Smooth muscle cell (in vitro differentiated cells): ENCODE data around the gene FAM3A. TPM values are rescaled to one million over a fixed set of nuclear protein-coding genes. Genes with fewer than 3 reads are reported as not detected.

ENCODE experiments used
- DNase-seq: peaks from one replicate; lab custom pipeline; 2025; ENCODE audit not compliant: unreplicated experiment; lab: John Stamatoyannopoulos, UW
- H2AFZ ChIP-seq: fragments of 200-600 bp; sonication (generic); 2 replicates; pipeline ENCODE4 v1.6.0; 2016; ENCODE audit warnings: antibody characterized with exemption, low read depth, mild to moderate bottlenecking
- H3F3A ChIP-seq: fragments of 200-600 bp; sonication (generic); 2 replicates; pipeline ENCODE4 v1.6.0; 2017; ENCODE audit warnings: antibody characterized with exemption, low read depth
- H3K27ac ChIP-seq: fragments of 200-600 bp; sonication (generic); 2 replicates; pipeline ENCODE4 v1.5.1; 2016; ENCODE audit warnings: low read depth, mild to moderate bottlenecking
- H3K27me3 ChIP-seq: fragments of 200-600 bp; sonication (generic); 2 replicates; pipeline ENCODE4 v1.6.1; 2016; ENCODE audit warnings: low read depth, mild to moderate bottlenecking
- H3K36me3 ChIP-seq: fragments of 200-600 bp; sonication (generic); 2 replicates; pipeline ENCODE4 v1.5.1; 2016; ENCODE audit warnings: low read depth
- H3K4me1 ChIP-seq: fragments of 200-600 bp; sonication (generic); 2 replicates; pipeline ENCODE4 v1.5.1; 2016; ENCODE audit warnings: low read depth
- H3K4me2 ChIP-seq: fragments of 200-600 bp; sonication (generic); 2 replicates; pipeline ENCODE4 v1.6.0; 2016; ENCODE audit warnings: mild to moderate bottlenecking
- H3K4me3 ChIP-seq: fragments of 200-600 bp; sonication (generic); 2 replicates; pipeline ENCODE4 v1.5.1; 2016; ENCODE audit warnings: mild to moderate bottlenecking
- H3K79me2 ChIP-seq: fragments of 200-600 bp; sonication (generic); 2 replicates; pipeline ENCODE4 v1.6.0; 2016; ENCODE audit warnings: low read depth, mild to moderate bottlenecking
- H3K9ac ChIP-seq: fragments of 200-600 bp; sonication (generic); 2 replicates; pipeline ENCODE4 v1.6.0; 2016; ENCODE audit warnings: low read depth
- H3K9me3 ChIP-seq: fragments of 200-600 bp; sonication (generic); replicated peaks from 2 replicates; pipeline ENCODE4 v1.5.1; 2016; ENCODE audit warnings: low read depth
- H4K20me1 ChIP-seq: fragments of 200-600 bp; sonication (generic); 2 replicates; pipeline ENCODE4 v1.6.0; 2016; ENCODE audit warnings: low read depth
- CTCF ChIP-seq: fragments of 200-600 bp; sonication (generic); IDR thresholded peaks from 2 replicates; pipeline ENCODE4 v1.5.1; 2017; ENCODE audit warnings: borderline replicate concordance, mild to moderate bottlenecking, antibody characterized with exemption; ENCODE audit not compliant: insufficient read depth, poor library complexity, severe bottlenecking
- WGBS: methylation state at CpG from one replicate; pipeline ENCODE4 v1.1.7; 2016; ENCODE audit warnings: low lambda C conversion rate; 5-methylcytosine and 5-hydroxymethylcytosine counted together
- polyA plus RNA-seq: library from polyadenylated mRNA; unstranded; fragments of >200 nt; fragmentation: Nextera tagmentation; extraction: Ambion mirVana; gene quantifications from 2 replicates; pipeline ENCODE4 v1.2.1, GENCODE V29; 2016
- small RNA-seq: library from RNA; depleted of rRNA; stranded (forward); fragments of <200 nt; gene quantifications from one replicate; pipeline ENCODE3, GENCODE V24; 2014
- total RNA-seq: library from RNA; depleted of rRNA; stranded (reverse); fragments of >200 nt; gene quantifications from 2 replicates; pipeline ENCODE4 v1.2.3, GENCODE V29; 2014

The FAM3A gene
- total and polyA plus RNA-seq, 2 experiments from 2014 or later: 13.6 to 49.1 TPM

DNA sequence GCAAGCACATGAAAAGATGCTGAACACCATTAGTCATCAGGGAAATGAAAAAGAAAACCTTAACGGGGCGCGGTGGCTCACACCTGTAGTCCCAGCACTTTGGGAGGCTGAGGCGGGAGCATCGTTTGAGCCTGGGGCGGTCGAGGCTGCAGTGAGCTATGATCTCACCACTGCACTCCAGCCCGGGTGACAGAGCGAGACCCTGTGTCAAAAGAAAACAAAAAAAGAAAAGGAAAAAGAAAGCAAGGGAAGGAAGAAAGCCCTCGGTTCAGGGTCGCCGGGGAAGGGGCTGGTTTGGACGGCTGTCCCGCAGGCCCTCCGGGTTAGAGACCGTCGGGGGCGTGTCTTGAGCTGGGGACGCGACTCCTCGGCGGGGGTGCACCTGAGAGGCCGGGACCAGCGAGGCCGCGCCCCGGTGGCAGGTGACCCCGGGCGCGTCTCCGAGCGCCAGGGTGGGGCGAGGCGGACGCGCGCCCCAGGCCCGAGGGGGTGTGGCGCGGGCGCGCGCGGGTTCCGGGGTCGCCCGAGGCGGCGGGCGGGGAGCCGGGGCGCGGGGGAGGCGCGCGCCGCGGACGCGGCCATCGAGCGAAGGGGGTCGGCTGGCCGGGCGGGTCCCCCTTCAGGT, 58.4 kb downstream of the FAM3A start:
- Histone ChIP-seq H3K27me3 (no peaks in the 10 kb centered on the region), H3K36me3 (no peaks in the 10 kb centered on the region), H3K4me3 (peak overlapping the region; percentile 64), H3K4me2 (peak overlapping the region; percentile 81), H3K9me3 (no peaks in the 10 kb centered on the region), H3K9ac (no peak overlapping the region), H3K79me2 (peaks cover 37% of the 10 kb centered on the region), H4K20me1 (peaks cover 34% of the 10 kb centered on the region), H2AFZ (no peak overlapping the region), H3K27ac (no peak overlapping the region), H3K4me1 (peaks cover 6% of the 10 kb centered on the region), H3F3A (no peaks in the 10 kb centered on the region)
- TF ChIP-seq CTCF: no peak
- no peak for DNase-seq
- WGBS: 52% methylated on average over 22 of the region's 65 CpGs

Small RNAs within 50 kb of the gene (small RNA-seq; reads per million reads assigned to genes)
- not detected for gene RN7SL697P

Other genes starting within 250 kb of the FAM3A start
- gene TEX28, start 221.1 kb downstream of the FAM3A start, total RNA-seq: not detected in 2 replicates
- gene TEX28, start 221.1 kb downstream of the FAM3A start, polyA plus RNA-seq: not detected in 2 replicates
- not detected in 2 replicates for gene TKTL1, start 220.4 kb downstream of the FAM3A start, total RNA-seq
- not detected in 2 replicates for gene TKTL1, start 220.4 kb downstream of the FAM3A start, polyA plus RNA-seq
- 807 and 860 TPM in 2 replicates for gene FLNA, start 141.6 kb downstream of the FAM3A start, total RNA-seq
- 1,632 and 1,832 TPM in 2 replicates for gene FLNA, start 141.6 kb downstream of the FAM3A start, polyA plus RNA-seq
- gene EMD, start 136.9 kb downstream of the FAM3A start, total RNA-seq: 46.1 and 61.4 TPM in 2 replicates
- gene EMD, start 136.9 kb downstream of the FAM3A start, polyA plus RNA-seq: 63.9 and 67.4 TPM in 2 replicates
- gene RPL10, start 117.9 kb downstream of the FAM3A start, total RNA-seq: 2,811 and 3,107 TPM in 2 replicates
- gene RPL10, start 117.9 kb downstream of the FAM3A start, polyA plus RNA-seq: 1,314 and 1,395 TPM in 2 replicates
- 33.6 and 40.4 TPM in 2 replicates for gene DNASE1L1, start 107.0 kb downstream of the FAM3A start, total RNA-seq
- gene DNASE1L1, start 107.0 kb downstream of the FAM3A start, polyA plus RNA-seq: 23.0 and 30.0 TPM in 2 replicates
- 28.3 and 203 TPM in 2 replicates for gene TAFAZZIN, start 104.7 kb downstream of the FAM3A start, total RNA-seq
- gene TAFAZZIN, start 104.7 kb downstream of the FAM3A start, polyA plus RNA-seq: 30.2 and 32.4 TPM in 2 replicates
- gene ATP6AP1, start 87.6 kb downstream of the FAM3A start, total RNA-seq: 84.0 and 104 TPM in 2 replicates
- 193 and 213 TPM in 2 replicates for gene ATP6AP1, start 87.6 kb downstream of the FAM3A start, polyA plus RNA-seq
- 92.2 and 98.8 TPM in 2 replicates for gene GDI1, start 79.1 kb downstream of the FAM3A start, total RNA-seq
- gene GDI1, start 79.1 kb downstream of the FAM3A start, polyA plus RNA-seq: 143 and 160 TPM in 2 replicates
- gene FAM50A, start 72.1 kb downstream of the FAM3A start, total RNA-seq: 46.0 and 50.1 TPM in 2 replicates
- 183 and 216 TPM in 2 replicates for gene FAM50A, start 72.1 kb downstream of the FAM3A start, polyA plus RNA-seq
- 15.1 and 33.6 TPM in 2 replicates for gene PLXNA3, start 58.0 kb downstream of the FAM3A start, total RNA-seq
- gene PLXNA3, start 58.0 kb downstream of the FAM3A start, polyA plus RNA-seq: 38.2 and 60.2 TPM in 2 replicates
- 33.8 and 39.7 TPM in 2 replicates for gene LAGE3, start 37.0 kb downstream of the FAM3A start, total RNA-seq
- 52.7 and 66.1 TPM in 2 replicates for gene LAGE3, start 37.0 kb downstream of the FAM3A start, polyA plus RNA-seq
- gene UBL4A, start 29.6 kb downstream of the FAM3A start, total RNA-seq: 28.7 and 42.1 TPM in 2 replicates
- 46.9 and 50.8 TPM in 2 replicates for gene UBL4A, start 29.6 kb downstream of the FAM3A start, polyA plus RNA-seq
- 26.8 and 34.7 TPM in 2 replicates for gene SLC10A3, start 25.6 kb downstream of the FAM3A start, total RNA-seq
- 52.1 and 63.1 TPM in 2 replicates for gene SLC10A3, start 25.6 kb downstream of the FAM3A start, polyA plus RNA-seq
- 32.9 and 37.9 TPM in 2 replicates for gene G6PD, start 30.6 kb upstream of the FAM3A start, total RNA-seq
- gene G6PD, start 30.6 kb upstream of the FAM3A start, polyA plus RNA-seq: 12.9 and 13.5 TPM in 2 replicates
- 8.3 and 12.5 TPM in 2 replicates for gene IKBKG, start 31.4 kb upstream of the FAM3A start, total RNA-seq
- 25.4 and 32.0 TPM in 2 replicates for gene IKBKG, start 31.4 kb upstream of the FAM3A start, polyA plus RNA-seq
- gene CTAG1A, start 68.9 kb upstream of the FAM3A start, total RNA-seq: not detected in 2 replicates
- not detected in 2 replicates for gene CTAG1A, start 68.9 kb upstream of the FAM3A start, polyA plus RNA-seq
- not detected in 2 replicates for gene CTAG1B, start 103.0 kb upstream of the FAM3A start, total RNA-seq
- gene CTAG1B, start 103.0 kb upstream of the FAM3A start, polyA plus RNA-seq: not detected in 2 replicates
- not detected in 2 replicates for gene CTAG2, start 137.3 kb upstream of the FAM3A start, total RNA-seq
- gene CTAG2, start 137.3 kb upstream of the FAM3A start, polyA plus RNA-seq: not detected in 2 replicates
- gene GAB3, start 234.8 kb upstream of the FAM3A start, total RNA-seq: 0.63 and 0.72 TPM in 2 replicates
- 0.39 and 0.80 TPM in 2 replicates for gene GAB3, start 234.8 kb upstream of the FAM3A start, polyA plus RNA-seq
- gene DKC1, start 246.6 kb upstream of the FAM3A start, total RNA-seq: 18.7 and 23.4 TPM in 2 replicates
- 31.2 and 35.1 TPM in 2 replicates for gene DKC1, start 246.6 kb upstream of the FAM3A start, polyA plus RNA-seq